Vagina (tissue), 2 donors: ENCODE results near the gene FLNB.

Experiments used
- CTCF ChIP-seq, 3 experiments: fragments of 450-650 bp in 2 of 3; fragments of 200-600 bp in 1 of 3; sonication (generic) in 1 of 3; IDR thresholded peaks; one replicate each; pipeline ENCODE4 v1.5.1; 2017 to 2019; ENCODE audit warnings: antibody characterized with exemption in 3 of 3, mild to moderate bottlenecking in 2 of 3, moderate library complexity in 2 of 3
- POLR2AphosphoS5 ChIP-seq, 2 donors: sonication (generic); formaldehyde crosslinking; IDR thresholded peaks; one replicate each; pipeline ENCODE4 v1.9.0; 2017; ENCODE audit warnings: antibody characterized with exemption in 2 of 2, mild to moderate bottlenecking in 2 of 2, low read depth in 1 of 2; ENCODE audit not compliant: insufficient read depth in 1 of 2

GRCh38 chr3:58144478-58145325 is 136.5 kb downstream of the FLNB start:
- TF ChIP-seq CTCF (IDR thresholded peaks at IDR 0.05), result no peak
- TF ChIP-seq POLR2AphosphoS5 (IDR thresholded peaks at IDR 0.05; ENCODE audit: insufficient read depth in 1 of 2, low read depth in 1 of 2), result no peak
